ENCODE results near the gene CNNM2. TPM values are rescaled to one million over a fixed set of nuclear protein-coding genes. Genes with fewer than 3 reads are reported as not detected.
"Not testable (repeated sequence)": the region's sequence is repeated elsewhere in the genome, so short reads cannot be mapped to it uniquely, and the experiment has no call there.

CNNM2 gene
- total and polyA plus RNA-seq, 2 experiments from 2014 or later: 3.3 to 18.0 TPM

GRCh38 chr10:103058034-103058433 is 139.9 kb downstream of the CNNM2 start:
- H3K9me3 ChIP-seq (ENCODE audit: low read depth): no peaks in the 10 kb centered on the region
- no peak for DNase-seq (ENCODE audit: low read depth in 1 of 2, low spot score in 1 of 2)
- H3K4me1 ChIP-seq (ENCODE audit: low read depth): no peaks in the 10 kb centered on the region
- H3K36me3 ChIP-seq: no peaks in the 10 kb centered on the region
- no peaks in the 10 kb centered on the region for H3K27me3 ChIP-seq
- H3K27ac ChIP-seq: no peak overlapping the region
- H3K4me3 ChIP-seq: no peak overlapping the region
- TF ChIP-seq CTCF (IDR thresholded peaks at IDR 0.05; ENCODE audit: low read depth, low read length): no peak

- H3K9me3 ChIP-seq (ENCODE audit: low read depth): no peaks in the 10 kb centered on the region
- H3K4me1 ChIP-seq (ENCODE audit: low read depth): no peaks in the 10 kb centered on the region
- H3K27ac ChIP-seq: no peak overlapping the region
- H3K36me3 ChIP-seq: no peaks in the 10 kb centered on the region
- no peak overlapping the region for H3K4me3 ChIP-seq
- DNase-seq (ENCODE audit: low read depth in 1 of 2, low spot score in 1 of 2): no peak
- no peak for TF ChIP-seq CTCF (IDR thresholded peaks at IDR 0.05; ENCODE audit: low read depth, low read length)
- H3K27me3 ChIP-seq: no peaks in the 10 kb centered on the region
Measured at GRCh38 chr10:103060575-103060974, 142.5 kb downstream of the CNNM2 start.

GRCh38 chr10:103062854-103063590 is 144.9 kb downstream of the CNNM2 start:
- no peak for DNase-seq (ENCODE audit: low read depth in 1 of 2, low spot score in 1 of 2)
- H3K27ac ChIP-seq: no peak overlapping the region
- TF ChIP-seq CTCF (IDR thresholded peaks at IDR 0.05; ENCODE audit: low read depth, low read length): no peak
- no peaks in the 10 kb centered on the region for H3K4me1 ChIP-seq (ENCODE audit: low read depth)
- H3K9me3 ChIP-seq (ENCODE audit: low read depth): no peaks in the 10 kb centered on the region
- no peaks in the 10 kb centered on the region for H3K27me3 ChIP-seq
- H3K4me3 ChIP-seq: no peak overlapping the region
- H3K36me3 ChIP-seq: no peaks in the 10 kb centered on the region

GRCh38 chr10:103064956-103065355 is 146.9 kb downstream of the CNNM2 start:
- H3K36me3 ChIP-seq: no peaks in the 10 kb centered on the region
- H3K9me3 ChIP-seq (ENCODE audit: low read depth): no peaks in the 10 kb centered on the region
- peaks cover 6% of the 10 kb centered on the region for H3K4me1 ChIP-seq (ENCODE audit: low read depth)
- H3K27ac ChIP-seq: no peak overlapping the region
- DNase-seq (ENCODE audit: low read depth in 1 of 2, low spot score in 1 of 2): peak in 1 of 2 donors; percentile 20
- H3K27me3 ChIP-seq: no peaks in the 10 kb centered on the region
- no peak overlapping the region for H3K4me3 ChIP-seq
- TF ChIP-seq CTCF (IDR thresholded peaks at IDR 0.05; ENCODE audit: low read depth, low read length): no peak

GRCh38 chr10:103066141-103067098 is 148.3 kb downstream of the CNNM2 start:
- DNase-seq (ENCODE audit: low read depth in 1 of 2, low spot score in 1 of 2): no peak
- Histone ChIP-seq H3K4me3 (no peak overlapping the region), H3K27me3 (no peaks in the 10 kb centered on the region), H3K27ac (no peak overlapping the region), H3K36me3 (no peaks in the 10 kb centered on the region), H3K4me1 (ENCODE audit: low read depth) (peaks cover 7% of the 10 kb centered on the region), H3K9me3 (ENCODE audit: low read depth) (no peaks in the 10 kb centered on the region)
- TF ChIP-seq CTCF (IDR thresholded peaks at IDR 0.05; ENCODE audit: low read depth, low read length): no peak

GRCh38 chr10:103067099-103067477 is 149.0 kb downstream of the CNNM2 start:
- not testable (repeated sequence) for H3K27me3 ChIP-seq; H3K36me3 ChIP-seq; H3K4me1 ChIP-seq (ENCODE audit: low read depth); H3K4me3 ChIP-seq; H3K27ac ChIP-seq; DNase-seq (ENCODE audit: low read depth in 1 of 2, low spot score in 1 of 2); H3K9me3 ChIP-seq (ENCODE audit: low read depth)

Data from cardiac muscle cell (in vitro differentiated cells and primary cell).